Raji (cell line): ENCODE results near the gene MTMR10.

Experiments used
- POLR2A ChIP-seq: IDR thresholded peaks from 2 replicates; pipeline ENCODE4 v1.6.1; 2011; ENCODE audit warnings: low read depth, low read length, control low read depth; ENCODE audit not compliant: insufficient read depth

The MTMR10 gene

GRCh38 chr15:30922480-30923311 lies 68.7 kb downstream of the MTMR10 start:
- no peak for TF ChIP-seq POLR2A

DNA sequence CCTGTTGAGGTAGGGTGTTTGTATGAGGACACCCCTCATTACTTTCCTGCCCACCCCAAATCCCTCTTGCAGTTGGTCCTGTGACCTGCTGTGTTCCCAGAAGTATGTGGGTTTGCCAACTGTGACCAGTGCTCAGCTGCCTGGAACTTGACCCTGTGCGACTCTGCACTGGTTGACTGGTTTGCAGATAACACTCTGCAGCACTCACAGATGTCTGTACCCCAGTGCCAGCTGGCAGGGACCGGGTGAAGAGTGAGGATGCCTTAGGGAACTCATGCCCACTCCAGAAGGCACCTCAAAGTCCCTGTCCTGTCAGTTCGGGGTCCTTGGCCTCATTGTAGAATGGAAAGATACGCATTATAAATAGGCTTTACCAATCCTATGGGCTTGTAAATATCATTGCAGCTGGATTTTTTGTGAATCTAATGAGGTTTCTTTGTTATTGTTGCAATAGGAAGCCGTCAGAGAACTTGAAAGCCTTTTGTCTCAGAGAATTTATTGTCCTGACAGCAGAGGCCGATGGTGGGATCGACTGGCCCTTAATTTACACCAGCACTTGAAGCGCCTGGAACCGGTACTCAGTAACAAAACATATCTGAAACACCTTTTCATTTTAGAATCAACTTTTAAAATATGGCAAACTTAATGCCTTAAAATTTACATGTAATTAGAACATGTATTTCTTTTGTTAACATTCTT lies 69.5 kb downstream of the MTMR10 start:
- no peak for TF ChIP-seq POLR2A

DNA sequence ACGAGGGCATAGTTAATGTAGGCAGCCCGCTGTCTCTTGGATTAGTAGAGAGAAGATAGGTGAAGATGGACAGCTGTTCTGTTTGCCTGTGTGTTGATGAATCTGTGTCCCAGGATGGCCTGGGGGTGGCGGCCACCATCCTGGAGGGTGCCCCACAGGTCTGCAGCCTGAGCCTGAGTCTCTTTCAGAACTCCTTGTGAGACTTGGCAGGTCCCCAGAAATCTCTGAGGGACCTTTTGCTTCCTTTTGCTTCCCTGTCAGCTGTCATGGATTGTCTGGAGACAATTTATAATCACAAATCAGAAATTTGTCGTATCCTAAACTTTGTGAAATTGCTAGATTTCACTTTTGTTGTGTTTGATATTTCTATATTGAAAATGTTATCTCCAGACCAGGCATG lies 70.3 kb downstream of the MTMR10 start:
- TF ChIP-seq POLR2A = no peak

DNA sequence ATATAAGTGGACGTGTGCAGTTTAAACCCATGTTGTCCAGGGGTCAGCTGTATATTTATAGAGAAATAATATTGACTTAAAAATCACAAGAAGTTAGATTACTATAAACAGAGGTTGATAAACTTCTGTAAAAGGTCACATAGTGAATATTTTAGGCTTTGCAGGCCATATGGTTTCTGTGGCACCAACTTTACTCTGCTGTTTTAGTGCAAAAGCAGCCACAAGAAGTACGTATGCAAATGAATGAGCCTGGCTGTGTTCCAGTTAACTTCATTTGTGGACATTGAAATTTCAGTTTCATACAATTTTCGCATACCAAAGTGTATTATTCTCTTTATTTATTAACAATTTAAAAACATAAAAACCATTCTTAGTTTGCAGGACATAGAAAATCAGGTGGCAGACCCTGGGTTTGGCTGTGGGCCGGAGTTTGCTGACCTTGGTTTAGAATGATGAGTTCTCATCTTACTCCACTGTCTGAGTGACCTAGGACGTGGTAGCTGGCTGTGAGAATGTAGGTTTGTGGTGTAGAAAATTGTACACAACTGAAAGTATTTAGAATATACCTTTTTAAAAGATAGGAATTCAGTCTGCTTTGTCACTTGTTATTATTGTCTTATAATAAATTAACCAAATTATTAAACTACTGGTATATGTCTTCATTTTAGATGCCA lies 71.4 kb downstream of the MTMR10 start:
- TF ChIP-seq POLR2A = no peak

DNA sequence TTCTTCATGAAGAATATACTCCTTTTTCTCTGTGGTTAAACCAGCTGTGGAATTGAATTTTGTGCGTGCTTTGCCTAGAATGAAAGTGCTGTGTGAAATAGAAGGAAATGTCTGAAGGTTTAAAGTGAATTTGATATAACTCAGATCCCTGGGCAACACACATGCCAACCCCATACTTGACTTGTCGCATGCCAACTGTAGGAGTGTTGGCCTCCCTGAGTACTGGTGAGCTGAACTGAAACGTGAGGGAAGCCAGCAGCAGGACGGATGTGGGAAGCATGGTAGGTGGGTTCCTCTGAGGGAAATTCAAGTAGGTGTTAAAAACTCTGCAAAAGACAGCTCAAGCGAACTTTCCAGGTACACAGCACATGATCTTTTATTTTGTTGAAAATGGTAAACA lies 73.1 kb downstream of the MTMR10 start:
- TF ChIP-seq POLR2A = no peak

- no peak for TF ChIP-seq POLR2A
These were observed 73.8 kb downstream of the MTMR10 start for GRCh38 chr15:30917675-30918074.

DNA sequence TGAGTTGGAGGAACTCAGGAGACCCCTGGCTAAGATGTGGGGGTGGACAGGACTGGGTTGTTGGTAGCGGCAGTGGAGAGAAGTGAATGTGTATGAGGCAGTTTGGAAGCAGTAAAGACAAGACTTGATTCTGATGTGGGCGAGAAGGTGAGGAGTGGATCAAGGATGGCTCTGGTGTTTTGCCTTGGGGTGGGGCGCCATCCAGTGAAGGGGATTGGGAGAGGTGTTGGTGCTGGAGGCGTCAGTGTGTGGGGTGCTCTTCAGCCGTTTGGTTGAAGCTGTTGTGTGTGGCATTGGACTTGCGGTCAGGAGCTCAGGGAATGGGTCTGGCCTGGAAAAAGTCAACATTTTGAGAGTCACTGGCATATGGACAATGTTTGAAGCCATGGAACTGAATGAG lies 74.4 kb downstream of the MTMR10 start:
- no peak for TF ChIP-seq POLR2A

GRCh38 chr15:30913761-30914160 lies 77.7 kb downstream of the MTMR10 start:
- no peak for TF ChIP-seq POLR2A

DNA sequence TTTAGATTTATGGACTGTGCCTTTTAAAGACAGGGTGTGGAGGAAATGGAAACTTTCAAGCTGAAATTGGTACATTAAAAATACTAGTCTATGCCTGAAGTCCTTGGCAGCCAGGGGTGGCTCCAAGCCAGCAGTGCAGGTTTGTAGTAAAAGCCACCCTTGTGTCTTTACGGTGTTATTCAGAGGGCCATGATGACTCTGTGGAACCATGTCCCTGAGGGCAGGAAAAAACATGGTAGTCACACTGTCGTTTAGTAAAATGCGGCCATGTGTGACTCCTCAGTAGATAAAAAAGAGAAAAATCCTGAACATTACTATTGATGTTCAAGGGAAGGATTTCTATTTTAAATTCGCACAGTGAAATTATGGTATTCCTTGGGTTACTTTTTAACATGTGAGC lies 85.1 kb downstream of the MTMR10 start:
- TF ChIP-seq POLR2A = no peak

GRCh38 chr15:30905821-30906220 lies 85.6 kb downstream of the MTMR10 start:
- TF ChIP-seq POLR2A = no peak

GRCh38 chr15:30904812-30905211 lies 86.6 kb downstream of the MTMR10 start:
- no peak for TF ChIP-seq POLR2A

DNA sequence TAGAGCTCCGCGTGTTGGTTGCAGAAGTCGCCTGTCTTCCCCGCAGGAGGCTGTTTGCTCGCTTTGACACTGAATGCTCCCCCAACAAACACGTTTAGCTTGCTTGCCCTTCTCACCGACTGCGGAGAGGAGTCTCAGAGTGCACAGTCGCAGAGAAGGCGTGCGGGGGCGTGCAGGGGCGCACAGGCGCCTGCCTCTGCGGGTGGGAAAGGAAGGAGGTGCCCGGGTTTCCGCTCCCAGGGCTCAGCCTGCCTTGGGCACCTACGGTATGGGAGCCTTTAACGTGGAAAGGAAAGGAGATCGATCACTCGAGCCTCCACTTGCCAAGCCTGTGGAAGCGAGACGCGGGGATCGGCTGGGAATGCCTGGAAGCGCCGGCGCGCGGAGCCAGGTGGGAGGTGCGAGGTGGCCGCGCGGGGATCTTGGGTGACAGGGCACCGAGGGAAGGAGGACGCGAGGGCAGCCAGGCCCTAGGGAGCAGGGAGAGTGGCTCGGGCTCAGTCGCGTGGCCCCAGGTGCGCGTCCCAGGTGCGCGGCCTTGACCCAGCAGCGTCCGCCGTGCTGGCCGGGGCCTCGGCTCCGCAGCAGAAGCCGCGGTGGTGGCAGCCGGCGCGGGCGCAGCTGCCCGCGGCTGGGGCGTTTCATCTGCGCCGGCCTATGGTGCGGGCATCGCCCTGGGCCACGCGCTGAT lies 87.8 kb downstream of the MTMR10 start, which contains the start of gene FAN1:
FAN1 (plus strand) TSS at position 419 of the 691 bp plus-strand sequence. CDS start 749 bp downstream, outside the sequence.
- no peak for TF ChIP-seq POLR2A

- no peak for TF ChIP-seq POLR2A
These were observed 89.5 kb downstream of the MTMR10 start for GRCh38 chr15:30901889-30902288.

DNA sequence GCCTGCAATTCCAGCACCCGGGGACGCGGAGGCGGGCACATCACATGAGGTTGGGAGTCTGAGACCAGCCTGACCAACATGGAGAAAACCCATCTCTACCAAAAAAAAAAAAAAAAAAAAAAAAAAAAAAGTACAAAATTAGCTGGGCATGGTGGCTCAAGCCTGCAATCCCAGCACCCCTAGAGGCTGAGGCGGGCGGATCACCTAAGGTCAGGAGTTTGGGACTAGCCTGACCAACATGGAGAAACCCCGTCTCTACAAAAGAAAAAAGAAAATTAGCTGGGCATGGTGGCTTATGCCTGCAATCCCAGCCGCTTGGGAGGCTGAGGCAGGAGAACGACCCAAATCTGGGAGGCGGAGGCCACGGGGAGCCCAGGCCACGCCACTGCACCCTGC lies 95.2 kb downstream of the MTMR10 start:
- TF ChIP-seq POLR2A = no peak
